Activated T-helper 1 cell treated with Interleukin-2 at 50 U/mL for 16 hours (primary cell): ENCODE results near the gene TICAM1.

Experiments used
- DNase-seq: peaks from one replicate; pipeline ENCODE4 v3.0.0-alpha.2; 2020; ENCODE audit warnings: low read depth

Gene TICAM1

GRCh38 chr19:4768934-4769777, 62.4 kb downstream of the TICAM1 start:
- peak; percentile 58 for DNase-seq
